HepG2 (cell line): ENCODE measurements around the gene PCSK1.

Source experiments
- KDM1A ChIP-seq: IDR thresholded peaks from 2 replicates; pipeline ENCODE4 v1.6.1; 2016; ENCODE audit warnings: missing compliant biosample characterization
- POLR2A ChIP-seq, 2 experiments: IDR thresholded peaks; 2 replicates each; pipeline ENCODE4 v1.6.1; 2011; ENCODE audit warnings: low read depth in 2 of 2, low read length in 2 of 2, mild to moderate bottlenecking in 1 of 2, moderate library complexity in 1 of 2; ENCODE audit not compliant: insufficient read depth in 1 of 2
- TBX3 ChIP-seq: fragments of 450-650 bp; IDR thresholded peaks from 2 replicates; pipeline ENCODE4 v1.6.1; 2017; ENCODE audit warnings: antibody characterized with exemption, mild to moderate bottlenecking, inconsistent platforms, borderline replicate concordance
- ZNF335 ChIP-seq: sonication (generic); formaldehyde crosslinking; IDR thresholded peaks from 2 replicates; pipeline ENCODE4 v1.4.0; 2020; ENCODE audit warnings: missing genetic modification reagents
- TF ChIP-seq, protein P1 (sequence below): sonication (generic); formaldehyde crosslinking; IDR thresholded peaks from 2 replicates; pipeline ENCODE4 v1.5.0; 2020; ENCODE audit warnings: mild to moderate bottlenecking, low read depth, missing genetic modification reagents, borderline replicate concordance
- TF ChIP-seq, protein P2 (sequence below): sonication (generic); formaldehyde crosslinking; IDR thresholded peaks from 2 replicates; pipeline ENCODE4 v1.4.0; 2020; ENCODE audit warnings: missing genetic modification reagents, borderline replicate concordance
- TF ChIP-seq, protein P3 (sequence below): sonication (generic); formaldehyde crosslinking; IDR thresholded peaks from 2 replicates; pipeline ENCODE4 v1.5.0; 2020; ENCODE audit warnings: mild to moderate bottlenecking, missing genetic modification reagents, moderate library complexity

DNA sequence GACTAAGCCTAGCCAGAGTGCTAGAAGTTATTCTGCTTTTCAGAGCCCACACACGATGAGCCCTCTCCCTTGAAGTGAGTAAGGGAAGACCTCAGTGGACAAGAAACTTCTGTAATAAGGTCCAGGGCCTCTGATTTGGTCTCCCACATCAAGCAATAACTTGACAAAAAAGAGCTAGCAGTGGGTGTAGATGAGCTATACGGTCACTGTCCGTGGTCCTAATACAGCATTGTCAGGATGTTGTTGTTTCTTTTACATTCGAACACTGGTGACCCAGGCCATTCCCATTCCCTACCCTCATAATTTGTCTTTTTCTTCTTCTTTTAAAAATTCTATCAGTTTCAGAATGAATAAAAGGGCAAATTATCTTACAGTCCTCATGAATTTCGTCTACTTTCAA, 5.2 kb downstream of the PCSK1 start:
- TF ChIP-seq KDM1A (CRISPR knock-in tag) (no peak), POLR2A (IDR thresholded peaks at IDR 0.05; ENCODE audit: insufficient read depth in 1 of 2, low read depth in 2 of 2, low read length in 2 of 2) (no peak), ZNF335 (CRISPR knock-in tag) (no peak), TBX3 (no peak)
- TF ChIP-seq, protein P1, sequence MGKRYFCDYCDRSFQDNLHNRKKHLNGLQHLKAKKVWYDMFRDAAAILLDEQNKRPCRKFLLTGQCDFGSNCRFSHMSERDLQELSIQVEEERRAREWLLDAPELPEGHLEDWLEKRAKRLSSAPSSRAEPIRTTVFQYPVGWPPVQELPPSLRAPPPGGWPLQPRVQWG (CRISPR knock-in tag): no peak
- TF ChIP-seq, protein P2, sequence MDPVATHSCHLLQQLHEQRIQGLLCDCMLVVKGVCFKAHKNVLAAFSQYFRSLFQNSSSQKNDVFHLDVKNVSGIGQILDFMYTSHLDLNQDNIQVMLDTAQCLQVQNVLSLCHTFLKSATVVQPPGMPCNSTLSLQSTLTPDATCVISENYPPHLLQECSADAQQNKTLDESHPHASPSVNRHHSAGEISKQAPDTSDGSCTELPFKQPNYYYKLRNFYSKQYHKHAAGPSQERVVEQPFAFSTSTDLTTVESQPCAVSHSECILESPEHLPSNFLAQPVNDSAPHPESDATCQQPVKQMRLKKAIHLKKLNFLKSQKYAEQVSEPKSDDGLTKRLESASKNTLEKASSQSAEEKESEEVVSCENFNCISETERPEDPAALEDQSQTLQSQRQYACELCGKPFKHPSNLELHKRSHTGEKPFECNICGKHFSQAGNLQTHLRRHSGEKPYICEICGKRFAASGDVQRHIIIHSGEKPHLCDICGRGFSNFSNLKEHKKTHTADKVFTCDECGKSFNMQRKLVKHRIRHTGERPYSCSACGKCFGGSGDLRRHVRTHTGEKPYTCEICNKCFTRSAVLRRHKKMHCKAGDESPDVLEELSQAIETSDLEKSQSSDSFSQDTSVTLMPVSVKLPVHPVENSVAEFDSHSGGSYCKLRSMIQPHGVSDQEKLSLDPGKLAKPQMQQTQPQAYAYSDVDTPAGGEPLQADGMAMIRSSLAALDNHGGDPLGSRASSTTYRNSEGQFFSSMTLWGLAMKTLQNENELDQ: no peak
- TF ChIP-seq, protein P3, sequence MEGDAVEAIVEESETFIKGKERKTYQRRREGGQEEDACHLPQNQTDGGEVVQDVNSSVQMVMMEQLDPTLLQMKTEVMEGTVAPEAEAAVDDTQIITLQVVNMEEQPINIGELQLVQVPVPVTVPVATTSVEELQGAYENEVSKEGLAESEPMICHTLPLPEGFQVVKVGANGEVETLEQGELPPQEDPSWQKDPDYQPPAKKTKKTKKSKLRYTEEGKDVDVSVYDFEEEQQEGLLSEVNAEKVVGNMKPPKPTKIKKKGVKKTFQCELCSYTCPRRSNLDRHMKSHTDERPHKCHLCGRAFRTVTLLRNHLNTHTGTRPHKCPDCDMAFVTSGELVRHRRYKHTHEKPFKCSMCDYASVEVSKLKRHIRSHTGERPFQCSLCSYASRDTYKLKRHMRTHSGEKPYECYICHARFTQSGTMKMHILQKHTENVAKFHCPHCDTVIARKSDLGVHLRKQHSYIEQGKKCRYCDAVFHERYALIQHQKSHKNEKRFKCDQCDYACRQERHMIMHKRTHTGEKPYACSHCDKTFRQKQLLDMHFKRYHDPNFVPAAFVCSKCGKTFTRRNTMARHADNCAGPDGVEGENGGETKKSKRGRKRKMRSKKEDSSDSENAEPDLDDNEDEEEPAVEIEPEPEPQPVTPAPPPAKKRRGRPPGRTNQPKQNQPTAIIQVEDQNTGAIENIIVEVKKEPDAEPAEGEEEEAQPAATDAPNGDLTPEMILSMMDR (CRISPR knock-in tag): no peak
